HG03571 (cell line): ENCODE results near the gene CAND2.
"Not testable (repeated sequence)": the region's sequence is repeated elsewhere in the genome, so short reads cannot be mapped to it uniquely, and the experiment has no call there.

Experiments
- ATAC-seq: cut with Tn5 transposase; IDR thresholded peaks from one replicate; pipeline ENCODE4 v1.9.1; 2021; ENCODE audit not compliant: unreplicated experiment

CAND2 gene

DNA sequence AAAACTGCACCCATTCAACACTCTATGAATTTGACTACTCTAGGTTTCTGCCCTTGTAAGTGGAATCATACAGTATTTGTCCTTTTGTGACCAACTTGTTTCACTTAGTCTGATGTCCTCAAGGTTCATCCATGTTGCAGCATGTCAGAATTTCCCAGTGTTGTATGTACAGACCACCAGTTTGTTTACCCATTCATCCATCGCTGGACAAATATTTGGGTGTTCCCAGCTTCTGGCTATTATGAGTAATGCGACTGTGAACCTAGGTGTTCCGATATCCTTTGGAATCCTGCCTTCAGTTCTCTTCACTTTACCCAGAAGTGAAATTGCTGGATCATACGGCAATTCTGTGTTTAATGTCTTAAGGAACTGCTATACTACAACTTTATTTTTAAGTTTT is 32.3 kb downstream of the CAND2 start:
- ATAC-seq: no peak

DNA sequence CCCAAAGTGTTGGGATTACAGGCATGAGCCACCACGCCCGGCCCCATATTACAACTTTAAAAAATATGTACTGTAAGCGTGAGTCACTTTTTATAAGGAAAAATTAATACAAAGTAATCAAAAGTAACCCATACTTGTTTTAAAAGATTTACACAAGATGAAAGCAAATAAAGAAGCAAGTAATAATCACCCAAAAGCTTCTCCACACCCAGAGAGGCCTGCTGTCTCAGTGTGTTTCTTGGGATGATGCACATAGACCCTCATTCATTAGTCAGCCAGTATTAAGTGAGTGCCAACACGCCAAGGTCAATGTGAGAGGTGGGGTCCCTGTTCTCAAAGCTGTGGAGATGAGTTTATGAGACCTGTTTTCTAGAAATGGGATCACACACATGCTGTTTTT is 32.9 kb downstream of the CAND2 start:
- no peak for ATAC-seq

DNA sequence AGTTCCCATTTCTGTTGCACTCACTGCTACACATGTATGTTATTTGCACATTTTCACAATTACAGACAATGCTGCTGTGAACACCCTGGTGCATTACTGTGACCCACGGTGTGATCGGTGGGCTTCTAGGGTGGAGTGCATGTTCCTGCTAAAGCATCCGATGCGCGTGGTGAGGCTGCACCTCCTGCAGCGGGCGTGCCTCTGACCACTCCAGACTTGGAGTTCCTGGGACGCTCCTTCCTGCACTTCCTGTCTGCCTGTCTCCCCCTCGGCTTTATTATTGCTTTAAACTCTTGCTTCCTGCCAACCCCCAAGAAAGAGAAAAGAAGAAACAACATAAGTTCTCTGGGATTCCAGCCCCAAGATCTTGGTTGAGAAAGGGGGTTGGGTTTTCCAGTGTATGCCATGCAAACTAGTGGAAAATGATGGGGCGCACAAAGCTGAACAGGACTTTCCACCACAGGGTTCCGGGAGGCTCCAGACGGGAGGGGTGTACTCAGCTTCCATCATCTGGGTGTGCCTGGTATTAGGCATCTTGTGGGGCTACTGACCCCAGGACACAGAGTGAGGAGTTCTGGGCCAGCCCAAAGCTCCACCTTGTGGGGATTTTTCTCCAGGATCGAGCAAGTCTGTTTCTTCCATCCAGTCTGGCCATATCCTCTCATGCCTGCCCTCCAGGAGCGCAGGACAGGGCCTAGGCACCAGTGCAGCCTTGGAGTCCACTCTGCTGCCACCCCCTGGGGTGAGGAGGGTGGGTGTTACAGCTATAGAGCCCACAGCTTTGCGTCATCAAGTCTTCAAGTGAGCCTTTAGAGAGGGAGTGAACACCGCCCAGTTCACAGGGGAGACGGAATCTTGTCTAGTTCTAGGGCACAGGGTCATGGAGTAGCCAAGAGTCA is 33.7 kb downstream of the CAND2 start:
- ATAC-seq: no peak

DNA sequence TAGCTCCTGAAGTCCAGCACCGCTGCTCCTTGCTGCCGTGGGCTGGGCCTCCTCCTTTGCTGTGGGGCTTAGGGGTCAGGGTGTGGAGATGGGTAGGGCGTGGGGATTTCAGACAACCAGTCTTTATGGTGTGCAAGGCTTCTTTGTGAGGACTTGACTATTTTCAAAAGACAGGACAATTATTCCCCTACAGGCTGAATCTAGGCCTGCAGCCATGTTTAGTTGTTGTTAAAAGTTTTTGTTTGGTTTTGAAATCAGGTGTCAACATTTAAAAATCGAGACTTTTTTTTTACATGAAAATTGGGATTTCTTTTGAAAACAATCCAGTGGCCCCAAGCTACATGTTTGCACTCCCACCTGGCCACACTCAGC is 34.3 kb downstream of the CAND2 start:
- no peak for ATAC-seq

DNA sequence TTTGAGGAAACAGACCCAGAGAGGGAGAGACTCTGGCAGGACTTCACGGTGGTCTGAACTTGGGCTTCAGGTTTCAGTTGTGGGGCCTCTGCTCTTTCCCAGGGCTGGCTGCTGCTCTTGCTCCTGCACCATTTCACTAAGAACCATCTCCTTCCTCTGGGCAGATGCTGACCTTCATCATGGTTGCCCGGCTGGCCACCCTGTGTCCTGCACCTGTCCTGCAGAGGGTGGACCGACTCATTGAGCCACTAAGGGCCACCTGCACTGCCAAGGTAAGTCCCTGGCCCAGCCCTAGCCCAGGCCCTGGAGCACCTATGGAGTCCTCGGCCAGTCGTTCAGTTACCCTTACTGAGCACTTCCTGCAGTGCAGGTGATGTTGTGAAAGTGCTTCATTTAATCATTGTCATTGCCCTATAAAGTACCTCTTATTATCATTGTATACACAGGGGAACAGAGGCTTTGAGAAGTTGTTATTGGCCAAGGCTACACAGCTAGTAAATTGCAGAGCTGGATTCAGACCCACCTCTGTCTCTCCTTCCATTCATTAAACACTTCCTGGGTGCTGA is 34.9 kb downstream of the CAND2 start:
- no peak for ATAC-seq

DNA sequence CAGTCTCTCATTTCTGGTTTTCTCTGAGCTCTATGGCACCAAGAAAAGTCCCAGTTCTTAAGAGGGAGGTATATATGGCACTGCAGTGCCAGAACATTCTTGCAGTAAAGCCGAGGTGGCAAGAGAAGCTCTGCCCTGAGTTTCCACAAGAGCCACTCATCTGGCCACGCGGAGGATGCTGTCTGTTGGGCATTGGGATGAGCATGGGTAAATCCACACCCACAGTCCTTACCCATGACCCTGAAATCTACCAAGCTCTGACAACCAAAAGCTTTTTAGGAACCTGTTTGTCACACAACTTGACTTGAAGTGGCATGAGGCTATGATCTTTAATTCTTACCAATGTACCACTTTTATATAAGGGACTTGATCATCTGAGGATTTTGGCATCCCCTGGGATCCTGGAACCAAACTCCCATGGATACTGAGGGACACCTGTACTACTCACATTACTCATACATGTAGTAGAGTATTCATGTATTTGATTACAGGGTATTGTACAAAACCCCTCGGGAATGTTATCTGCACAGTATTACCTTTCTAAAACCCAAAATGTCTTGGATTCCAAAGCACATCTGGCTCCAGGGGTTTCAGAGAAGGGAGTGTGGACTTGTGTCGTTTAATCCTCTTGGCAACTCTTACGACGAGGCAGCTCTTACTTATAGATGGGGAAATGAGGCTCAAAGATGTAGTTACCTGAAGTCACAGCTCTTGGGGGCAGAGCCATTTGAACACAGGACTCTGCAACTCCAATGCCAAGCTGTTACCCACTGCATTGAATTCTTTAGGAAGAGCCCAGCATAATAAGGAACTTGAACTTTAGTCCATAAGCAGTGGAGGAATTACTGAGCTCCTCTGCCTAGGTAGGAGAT is 36.1 kb downstream of the CAND2 start:
- no peak for ATAC-seq

DNA sequence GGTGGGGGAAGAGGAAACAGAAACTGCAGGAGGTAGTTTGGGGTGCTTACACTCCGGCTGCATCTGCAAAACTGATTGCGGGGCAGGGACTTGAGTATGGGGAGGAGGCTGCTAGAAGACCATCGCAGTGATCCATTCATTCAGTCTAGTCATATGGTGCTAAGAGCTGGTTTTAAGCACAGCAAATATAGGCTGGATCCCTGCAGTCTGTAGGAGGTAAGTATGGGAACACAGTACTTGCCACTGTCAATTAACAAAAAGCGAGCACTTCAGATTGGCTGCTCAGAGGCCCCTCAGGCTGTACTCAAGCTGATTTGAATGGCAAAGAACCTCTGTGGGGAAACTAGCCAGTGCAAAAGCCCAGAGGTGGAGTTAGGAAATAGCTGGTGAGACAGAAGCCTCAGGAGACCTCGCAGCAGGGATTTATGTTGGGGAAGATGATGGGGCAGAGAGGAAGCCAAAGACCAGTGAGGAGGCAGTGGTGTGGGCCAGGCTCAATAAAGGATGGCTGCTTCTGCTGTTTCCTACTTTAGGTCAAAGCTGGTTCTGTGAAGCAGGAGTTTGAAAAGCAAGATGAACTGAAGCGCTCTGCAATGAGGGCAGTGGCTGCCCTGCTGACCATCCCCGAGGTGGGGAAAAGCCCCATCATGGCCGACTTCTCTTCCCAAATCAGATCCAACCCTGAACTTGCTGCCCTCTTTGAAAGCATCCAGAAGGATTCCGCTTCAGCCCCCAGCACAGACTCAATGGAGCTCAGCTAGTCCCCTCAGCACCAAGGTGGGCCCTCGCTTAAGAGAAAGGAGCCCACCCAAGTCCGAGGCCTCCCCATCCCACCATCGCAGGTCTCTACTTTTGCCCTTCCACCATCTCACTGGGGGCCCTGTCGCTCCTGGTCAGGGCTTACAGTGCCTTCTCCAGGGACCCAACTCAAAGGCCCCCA is 37.0 kb downstream of the CAND2 start:
- no peak for ATAC-seq

DNA sequence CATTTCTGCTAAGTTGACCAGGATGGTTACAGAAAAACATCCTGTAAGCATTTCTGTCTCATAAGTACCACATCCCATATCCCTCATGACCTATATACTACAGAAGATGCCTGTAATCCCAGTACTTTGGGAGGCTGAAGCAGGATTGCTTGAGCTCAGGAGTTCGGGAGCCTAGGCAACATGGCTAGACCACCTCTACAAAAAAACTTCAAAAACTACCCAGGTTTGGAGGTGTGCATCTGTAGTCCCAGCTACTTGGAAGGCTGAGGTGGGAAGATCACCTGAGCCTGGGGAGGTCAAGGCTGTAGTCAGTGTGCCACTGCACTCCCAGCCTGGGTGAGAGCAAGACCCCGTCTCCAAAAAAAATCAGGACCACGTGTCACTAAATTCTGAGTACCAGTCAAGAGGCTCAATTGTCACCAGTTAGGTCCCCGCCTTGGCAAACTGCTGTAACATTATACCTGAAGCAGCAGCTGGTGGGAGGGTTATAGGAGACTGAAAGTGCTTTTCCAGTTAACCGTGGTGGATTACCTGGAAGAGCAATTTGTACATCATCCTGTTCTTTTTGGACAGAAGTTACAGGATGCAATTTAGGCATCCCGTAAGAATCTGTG is 38.7 kb downstream of the CAND2 start:
- no peak for ATAC-seq

DNA sequence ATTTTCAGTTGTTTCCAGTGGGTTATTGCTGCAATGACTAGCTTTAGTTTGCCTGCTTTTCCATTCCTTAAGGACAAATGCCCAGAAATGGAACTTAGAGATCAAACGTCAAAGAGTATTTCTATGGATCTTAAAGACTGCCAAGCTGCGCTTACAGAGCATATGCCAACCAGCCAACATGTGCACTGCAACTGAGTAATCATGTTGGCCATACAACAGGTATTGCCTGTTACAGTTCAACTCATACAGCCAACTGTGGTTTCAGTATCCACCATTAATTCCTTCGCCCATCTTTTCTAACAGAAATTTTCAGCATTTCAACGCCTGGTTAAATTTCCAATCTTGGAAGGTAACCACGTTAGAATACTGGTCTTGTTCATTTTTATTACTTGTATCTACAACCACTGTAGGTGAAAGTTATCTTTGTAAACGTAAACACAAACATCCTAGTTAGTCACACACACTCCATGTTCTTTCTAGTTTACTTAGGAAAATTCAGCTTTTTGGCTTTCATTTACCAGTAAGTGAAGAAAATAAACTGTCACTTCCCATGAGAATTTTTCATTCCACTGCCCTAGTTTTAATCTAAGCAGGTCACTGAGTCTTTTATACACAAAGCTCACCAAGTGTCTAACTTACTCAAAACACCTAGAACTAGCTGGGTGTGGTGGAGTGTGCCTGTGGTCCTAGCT is 41.0 kb downstream of the CAND2 start:
- no peak for ATAC-seq

DNA sequence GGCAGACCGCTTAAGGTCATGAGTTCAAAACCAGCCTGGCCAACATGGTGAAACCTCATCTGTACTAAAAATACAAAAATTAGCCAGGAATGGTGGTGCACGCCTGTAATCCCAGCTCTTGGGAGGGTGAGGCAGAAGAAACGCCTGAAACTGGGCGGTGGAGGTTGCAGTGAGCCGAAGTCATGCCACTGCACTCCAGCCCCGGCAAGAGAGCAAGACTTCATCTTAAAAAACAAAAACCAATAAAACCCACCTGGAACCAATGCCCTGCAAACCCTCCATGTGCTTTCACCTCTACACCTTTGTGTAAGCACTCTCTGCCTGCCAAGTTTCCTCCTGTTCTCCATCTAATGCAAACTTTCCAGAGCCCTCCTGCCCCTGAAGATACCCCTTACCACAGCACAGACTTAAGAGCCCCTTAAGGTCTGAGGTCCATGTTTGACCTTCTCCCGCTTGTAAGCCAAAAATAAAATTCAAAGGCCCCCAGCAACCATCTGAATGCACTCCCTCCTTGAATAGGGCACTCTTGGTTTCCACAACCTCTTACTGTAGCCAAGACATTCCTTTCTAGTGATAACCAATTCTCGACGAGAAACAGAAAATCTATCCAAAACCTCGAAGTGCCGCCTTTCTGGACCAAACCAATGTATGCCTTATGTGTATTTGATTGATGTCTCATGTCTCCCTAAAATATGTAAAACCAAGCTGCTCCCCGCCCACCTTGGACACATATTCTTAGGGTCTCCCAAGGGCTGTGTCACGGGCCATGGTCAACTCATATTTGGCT is 41.9 kb downstream of the CAND2 start:
- ATAC-seq: no peak

DNA sequence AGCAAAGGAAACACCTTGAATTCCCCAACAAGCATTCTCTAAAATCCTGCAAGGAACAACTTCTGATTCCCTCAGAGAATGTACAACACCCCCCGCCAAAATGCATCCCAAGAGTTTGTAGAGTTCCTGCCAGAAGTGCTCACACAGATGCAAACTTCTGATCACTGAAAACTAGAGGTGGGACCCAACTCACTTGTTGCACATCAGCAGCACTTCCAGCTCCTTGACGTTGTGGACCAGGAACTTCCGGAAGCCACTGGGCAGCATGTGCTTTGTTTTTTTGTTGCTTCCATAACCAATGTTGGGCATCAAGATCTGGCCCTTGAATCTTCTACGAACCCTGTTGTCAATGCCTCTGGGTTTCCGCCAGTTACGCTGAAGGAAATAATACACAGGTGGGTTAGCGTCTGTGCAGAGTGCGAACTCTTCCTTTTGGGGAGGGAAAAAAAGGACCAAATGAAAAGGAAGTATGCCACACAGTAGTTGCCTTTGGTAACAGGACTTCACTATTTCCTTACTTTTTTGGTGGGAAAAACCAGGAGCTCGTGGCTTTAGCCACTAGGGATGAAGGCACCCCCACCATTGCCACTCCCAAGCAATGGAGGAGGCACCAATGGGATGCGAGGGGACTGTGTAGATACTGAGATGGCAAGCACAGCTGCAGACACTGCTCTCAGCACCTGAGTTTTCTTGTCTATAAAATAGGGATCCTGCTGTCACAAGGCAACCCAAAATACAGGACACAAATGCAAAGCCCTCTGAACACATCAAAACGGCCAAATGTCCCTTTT is 42.9 kb downstream of the CAND2 start:
- no peak for ATAC-seq

DNA sequence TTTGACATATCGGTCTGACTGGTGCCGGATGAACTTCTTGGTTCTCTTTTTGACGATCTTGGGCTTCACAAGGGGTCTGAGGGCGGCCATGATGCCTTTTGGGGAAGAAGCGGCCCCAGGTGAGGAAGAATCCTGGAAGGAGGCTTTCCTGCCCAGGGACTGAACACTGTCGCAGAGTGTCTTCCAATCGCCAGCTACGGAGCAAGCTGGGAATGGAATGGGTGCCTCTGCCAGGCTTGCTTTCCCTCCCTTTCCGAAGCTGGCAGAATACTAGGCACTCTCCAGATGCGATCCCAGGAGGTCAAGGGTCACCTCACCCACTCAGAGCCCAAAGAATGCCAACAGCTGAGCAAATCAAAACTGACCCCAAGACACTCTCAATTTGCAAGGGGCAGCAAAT is 43.7 kb downstream of the CAND2 start:
- ATAC-seq: not testable (repeated sequence)

DNA sequence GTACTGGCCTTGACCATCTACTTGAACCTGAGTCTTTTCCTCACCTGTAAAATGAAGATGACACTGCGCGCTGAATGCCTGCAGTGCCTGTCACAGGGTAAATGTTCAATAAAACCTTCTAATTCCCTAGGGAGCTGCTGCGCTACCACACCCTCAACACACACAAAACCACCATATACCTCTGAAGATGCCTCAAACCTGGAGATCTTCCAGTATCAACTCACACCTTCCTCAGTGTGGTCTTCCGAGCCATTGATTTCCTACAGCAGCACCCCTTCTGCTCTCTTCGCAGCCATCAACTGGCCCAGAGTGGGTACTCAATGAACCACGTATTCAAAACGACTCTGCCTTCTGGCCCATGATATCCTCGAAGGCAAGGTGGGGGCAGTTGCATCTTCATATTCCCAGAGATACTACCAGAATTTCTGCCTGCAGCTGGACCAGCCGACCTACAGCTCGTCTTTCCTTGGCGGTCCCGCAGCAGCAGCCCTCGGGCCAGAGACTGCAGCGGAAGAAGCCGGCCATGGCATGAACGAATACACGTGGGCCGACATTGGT is 44.2 kb downstream of the CAND2 start:
- ATAC-seq: peak; percentile 25

DNA sequence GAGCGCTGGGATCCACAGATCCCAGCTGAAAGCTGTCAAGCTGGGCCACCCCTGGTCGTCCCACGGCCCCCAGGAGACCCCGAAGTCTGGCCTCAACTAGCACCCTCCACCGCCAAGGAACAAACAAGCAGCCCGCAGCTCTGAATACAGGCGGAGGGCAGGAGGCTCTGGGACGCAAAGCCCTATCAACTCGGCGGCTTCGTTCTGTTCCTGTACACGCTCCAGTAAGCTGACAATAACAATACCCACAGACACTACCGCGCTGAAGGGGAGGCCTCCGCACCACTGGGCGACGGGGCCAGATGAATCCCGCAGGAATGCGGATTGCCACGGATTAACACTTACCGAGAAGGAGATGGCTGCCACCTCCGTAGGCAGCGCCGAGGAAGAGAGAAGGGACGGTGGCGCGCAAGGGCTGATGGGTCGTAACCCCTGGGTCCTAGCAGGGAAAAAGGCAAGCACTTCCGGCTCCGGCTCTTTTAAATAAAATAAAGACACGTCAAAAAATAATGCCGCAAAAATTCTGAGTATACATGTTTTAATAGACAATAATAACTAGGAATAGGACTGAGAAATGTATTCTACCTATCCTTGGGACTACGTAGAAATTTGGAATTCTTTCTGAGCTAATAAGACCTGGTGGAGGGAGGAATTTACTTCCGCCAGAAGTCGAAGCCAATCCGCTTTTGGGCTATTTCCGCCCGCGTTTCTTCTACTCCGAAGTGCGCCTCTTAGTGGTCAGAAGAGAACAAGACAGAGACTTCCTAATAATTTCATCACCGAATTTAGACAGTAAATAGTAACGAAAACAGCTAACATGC is 44.9 kb downstream of the CAND2 start, which contains the start of gene RPL32:
RPL32 (minus strand) TSS at position 417 of the 821 bp plus-strand sequence. CDS start 1,328 bp downstream, outside the sequence.
- ATAC-seq: peak; percentile 86

DNA sequence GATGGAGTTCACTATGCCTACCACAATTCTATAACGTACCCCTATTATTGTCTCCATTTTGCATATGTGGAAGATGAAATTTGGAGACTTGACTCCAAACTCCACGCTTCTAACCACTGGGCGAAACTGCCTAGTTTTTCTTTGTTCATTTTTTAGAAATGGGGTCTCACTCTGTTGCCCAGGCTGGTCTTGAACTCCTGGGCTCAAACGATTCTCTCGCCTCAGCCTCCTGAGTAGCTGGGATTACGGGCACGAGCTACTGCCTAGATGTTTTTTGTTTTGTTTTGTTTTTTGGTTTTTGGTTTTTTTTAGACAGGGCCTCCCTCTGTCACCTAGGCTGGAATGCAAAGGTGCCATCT is 45.5 kb downstream of the CAND2 start:
- no peak for ATAC-seq

DNA sequence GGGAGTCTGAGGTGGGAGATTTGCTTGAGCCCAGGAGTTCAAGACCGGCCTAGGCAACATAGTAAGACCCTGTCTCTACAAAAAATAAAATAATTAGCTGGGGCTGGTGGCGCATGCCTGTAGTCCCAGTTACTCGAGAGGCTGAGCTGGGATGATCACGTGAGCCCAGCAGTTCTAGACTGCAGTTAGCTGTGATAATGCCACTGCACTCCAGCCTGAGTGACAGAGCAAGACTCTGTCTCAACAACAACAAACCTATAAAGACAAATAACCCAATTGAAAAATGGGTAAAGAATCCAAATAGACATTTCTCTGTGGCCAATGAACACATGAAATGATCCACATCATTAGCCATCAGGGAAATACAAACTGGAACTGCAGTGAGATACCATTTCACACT is 46.0 kb downstream of the CAND2 start:
- no peak for ATAC-seq

DNA sequence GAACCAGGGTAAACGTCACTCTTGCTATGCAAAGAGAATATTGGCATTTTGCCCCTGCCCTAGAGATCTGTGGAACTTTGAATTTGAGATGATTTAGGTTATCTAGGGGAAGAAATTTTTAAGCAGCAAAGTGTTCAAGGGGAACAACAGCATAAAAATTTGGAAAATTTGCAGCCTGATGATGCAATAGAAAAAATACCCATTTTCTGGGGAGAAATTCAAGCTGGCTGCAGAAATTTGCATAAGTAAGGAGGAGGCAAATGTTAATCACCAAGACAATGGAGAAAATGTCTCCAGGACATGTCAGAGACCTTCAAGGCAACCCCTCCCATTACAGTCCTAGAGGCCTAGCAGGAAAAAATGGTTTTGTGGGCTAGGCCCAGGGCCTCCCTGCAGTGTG is 49.3 kb downstream of the CAND2 start:
- no peak for ATAC-seq
